ENCODE measurements around the gene LRRC4C.

Gene LRRC4C

DNA sequence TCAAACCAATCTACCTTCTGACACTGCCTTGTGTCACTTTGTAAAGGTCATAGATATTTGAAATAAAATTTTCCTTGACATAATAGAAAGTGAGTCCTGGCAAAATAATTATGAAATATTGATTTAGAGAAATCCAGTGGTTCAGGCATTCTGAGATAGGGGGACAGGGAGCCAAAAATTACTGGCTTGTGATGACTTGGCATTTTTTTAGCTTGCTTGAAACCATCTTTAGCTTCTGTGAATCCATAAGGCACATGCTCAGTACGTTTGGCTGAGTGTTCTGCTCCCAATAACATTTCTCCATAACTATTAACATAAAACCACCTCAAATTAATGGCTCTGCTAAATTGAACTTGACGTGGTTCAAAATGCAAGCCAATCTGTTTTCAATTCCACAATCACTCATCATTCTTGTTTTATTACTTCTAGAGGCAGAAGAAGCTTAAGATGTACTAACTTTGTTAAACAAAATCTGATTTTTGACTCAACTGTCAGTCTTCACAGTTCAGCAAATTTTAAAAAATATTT, 209.0 kb downstream of the LRRC4C start:
- DNase-seq (ENCODE audit: low read depth in 2 of 2) = no peak

DNA sequence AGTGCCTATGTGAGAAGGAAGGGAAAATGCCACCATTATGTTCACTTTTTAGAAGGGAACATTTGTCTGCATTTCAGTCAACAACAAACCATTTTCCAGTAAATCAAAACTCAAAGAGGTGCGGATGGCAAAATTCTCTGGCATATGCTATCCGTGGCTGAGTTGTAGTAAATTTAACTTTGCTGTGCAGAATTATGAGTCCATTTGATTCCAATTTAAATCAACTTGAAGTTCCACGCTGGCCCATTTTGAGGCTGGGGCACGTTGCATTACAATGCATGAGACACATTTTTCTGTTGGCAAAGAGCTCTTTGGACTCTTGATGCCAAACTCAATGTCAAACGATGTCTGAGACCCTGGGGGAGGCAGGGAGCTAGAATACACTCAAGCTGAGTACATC, 211.8 kb downstream of the LRRC4C start:
- DNase-seq (ENCODE audit: low read depth in 2 of 2) = no peak

DNA sequence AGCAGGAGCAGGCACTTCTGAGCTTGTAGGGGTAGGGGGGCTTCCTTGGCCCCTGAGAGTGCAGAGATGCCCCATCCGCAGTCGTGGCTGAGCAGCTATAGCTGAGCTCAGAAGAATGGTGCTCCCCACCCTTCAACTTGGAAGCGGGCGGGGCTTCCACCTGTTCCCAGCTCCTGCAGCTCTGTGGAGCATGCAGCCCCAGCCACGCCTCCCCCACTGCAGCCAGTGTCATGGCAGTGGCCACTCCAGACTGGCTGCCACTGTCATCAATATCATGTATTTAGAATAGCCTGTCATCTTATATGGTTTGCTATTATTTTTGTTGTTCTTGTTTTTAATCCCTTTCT, 213.1 kb downstream of the LRRC4C start:
- DNase-seq (ENCODE audit: low read depth in 2 of 2) = no peak

DNA sequence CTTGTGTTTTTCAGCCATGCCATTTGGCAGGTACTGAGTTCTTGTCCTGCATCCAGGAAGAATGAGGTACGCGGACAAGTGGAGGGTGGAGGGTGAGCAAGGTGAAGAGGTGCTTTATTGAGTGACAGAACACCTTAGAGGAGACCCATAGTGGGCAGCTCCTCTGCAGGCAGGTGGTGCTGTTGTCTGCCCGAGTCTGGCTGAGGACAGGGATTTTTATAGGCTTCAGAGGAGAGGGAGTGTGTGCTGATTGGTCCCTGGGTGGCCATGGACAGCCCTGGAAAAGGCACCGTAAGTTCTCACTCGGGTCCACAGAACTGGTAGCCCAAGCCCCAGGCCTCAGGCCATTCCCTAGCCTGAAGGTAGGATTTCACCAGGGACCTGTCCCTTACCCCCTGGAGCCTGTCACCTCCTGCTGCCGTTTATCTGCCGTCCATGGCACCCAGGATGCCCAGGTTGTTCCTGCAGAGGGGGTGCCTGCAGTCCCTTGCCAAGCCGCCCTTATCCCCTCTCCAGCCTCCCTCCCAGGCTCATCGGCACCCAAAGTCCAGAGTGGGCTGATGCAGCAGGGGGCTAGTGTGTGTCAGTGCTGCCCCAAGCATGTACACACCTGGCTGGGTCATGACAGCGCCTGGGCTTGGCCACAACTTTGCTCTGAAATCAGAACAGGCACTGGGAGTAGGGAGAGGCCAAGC, 213.6 kb downstream of the LRRC4C start:
- DNase-seq (ENCODE audit: low read depth in 2 of 2) = no peak

DNA sequence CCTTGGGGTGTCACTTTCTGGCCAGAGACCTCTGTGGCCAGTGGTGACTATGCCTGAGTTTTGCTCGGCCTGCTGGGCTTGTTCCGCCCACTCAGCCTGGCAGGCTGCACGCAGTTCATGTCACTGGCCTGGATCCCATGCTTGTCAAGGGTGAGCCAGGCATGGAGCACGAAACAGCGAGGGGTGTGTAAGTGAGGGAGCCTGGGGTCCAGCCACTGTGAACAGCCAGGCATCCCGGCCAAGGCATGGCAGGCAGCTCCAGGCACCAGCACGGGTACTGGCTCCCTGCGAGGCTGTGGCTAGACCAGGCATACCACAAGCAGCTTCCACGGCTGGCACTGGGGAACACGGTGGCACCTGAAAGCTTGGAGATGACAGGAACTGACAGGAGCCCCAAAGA, 214.3 kb downstream of the LRRC4C start:
- DNase-seq (ENCODE audit: low read depth in 2 of 2) = no peak

DNA sequence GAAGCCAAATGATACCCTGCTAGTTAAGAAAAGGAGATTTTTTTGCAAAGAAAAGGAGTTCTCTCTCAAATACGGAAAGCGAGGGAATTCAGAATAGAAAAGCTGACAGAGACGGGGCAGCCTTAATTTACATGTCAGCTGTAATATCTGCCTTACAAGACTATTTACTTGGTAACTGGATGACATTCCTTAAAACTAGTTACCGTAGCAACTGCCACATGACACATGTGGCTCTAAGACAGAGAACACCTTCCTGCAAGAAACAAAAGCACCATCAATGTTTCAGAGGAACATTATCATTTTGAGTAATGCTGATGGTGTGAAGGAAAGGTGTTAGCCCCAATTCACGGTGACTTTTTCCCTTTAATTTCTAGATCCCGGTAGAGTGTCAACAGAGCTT, 222.1 kb downstream of the LRRC4C start:
- DNase-seq (ENCODE audit: low read depth in 2 of 2) = no peak

DNA sequence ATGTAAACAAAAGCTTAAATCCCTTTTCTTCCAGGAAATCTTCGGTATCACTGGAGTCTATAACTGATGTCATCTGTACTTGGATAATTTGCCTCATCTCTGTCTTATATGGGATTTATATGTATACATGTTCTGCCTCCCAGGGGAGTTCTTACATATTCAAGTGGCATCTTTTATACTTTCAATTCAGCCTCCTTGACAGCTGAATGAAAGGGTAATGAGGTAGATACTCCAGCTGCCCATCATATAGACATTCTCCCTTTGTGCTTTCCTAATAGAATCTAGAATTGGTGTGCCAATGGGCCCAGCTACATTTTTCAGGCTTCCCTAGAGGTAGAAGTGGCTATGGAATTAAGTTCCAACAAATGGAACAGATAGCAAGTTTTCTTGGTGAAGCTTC, 223.8 kb downstream of the LRRC4C start:
- DNase-seq (ENCODE audit: low read depth in 2 of 2) = no peak

DNA sequence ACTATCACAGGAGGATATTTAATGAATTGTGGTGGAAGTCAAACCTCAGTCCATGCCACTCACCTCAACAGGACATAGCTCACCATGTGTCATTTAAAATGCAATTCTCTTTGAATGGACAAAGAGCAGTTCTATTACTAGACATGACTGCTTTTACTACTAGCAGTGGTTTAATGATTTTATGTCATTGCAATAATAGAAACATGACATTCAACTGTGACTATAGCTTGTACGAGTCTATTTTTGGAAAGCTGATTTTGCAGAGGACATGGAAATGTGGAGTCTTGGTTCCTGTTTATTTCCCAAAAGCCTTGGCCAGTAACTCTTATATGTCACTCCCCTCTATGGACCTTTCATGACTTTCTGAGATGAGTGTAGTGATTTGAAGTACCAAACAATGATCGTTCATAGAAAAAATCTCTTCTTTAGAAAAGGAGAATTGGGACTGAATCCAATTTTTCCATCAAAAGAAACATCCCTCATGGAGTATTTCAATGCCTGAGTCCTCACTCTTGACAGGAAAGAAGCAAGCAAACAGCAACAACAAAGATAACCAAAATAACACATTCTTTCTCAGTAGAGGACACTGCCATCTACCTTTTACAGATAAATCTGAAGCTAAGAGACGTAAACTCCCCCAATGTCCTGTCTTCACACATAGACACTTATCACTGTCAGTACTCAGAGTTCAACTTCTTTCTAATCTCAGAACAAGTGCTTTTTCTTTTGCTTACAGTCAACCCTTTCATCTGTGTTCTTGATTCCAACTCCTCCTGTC, 233.4 kb downstream of the LRRC4C start:
- DNase-seq (ENCODE audit: low read depth in 2 of 2) = no peak

DNA sequence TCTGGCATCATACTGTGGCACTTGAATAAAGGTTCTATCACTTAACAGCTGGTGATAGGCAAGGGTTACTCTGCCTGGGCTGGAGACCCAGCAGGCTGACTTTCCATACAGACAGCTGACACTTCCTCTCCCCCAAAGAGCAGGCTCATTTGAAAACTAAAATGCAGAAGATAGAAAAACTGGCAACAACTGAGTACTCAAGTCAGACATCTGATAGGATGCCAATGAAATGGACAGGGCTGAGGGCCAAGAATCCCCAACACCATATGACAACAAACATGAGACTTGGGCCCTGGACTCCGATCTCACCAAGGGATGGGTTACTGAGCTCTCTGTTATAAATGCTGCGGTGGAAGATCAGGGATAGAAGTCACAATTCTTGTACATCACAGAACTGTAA, 237.2 kb downstream of the LRRC4C start:
- DNase-seq (ENCODE audit: low read depth in 2 of 2) = no peak

DNA sequence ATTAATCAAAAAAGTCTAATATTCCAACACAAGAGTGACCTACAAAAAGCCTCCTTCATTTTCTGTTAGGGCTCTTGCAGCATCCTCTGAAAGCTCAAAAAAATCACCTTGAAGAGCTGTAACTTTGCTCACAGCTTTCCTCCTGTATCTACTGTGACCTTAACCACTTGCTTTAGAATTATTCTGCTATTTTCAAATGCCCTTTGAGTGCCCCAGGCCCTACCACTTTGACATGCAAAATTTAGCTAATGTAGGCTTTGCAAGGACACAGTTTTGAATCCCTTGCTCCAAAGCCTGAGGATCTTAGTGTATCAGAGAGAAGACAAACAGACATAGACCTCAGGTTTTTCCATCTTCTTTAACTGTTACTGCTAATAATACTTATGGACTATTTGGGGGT, 253.1 kb downstream of the LRRC4C start:
- no peak for DNase-seq (ENCODE audit: low read depth in 2 of 2)

DNA sequence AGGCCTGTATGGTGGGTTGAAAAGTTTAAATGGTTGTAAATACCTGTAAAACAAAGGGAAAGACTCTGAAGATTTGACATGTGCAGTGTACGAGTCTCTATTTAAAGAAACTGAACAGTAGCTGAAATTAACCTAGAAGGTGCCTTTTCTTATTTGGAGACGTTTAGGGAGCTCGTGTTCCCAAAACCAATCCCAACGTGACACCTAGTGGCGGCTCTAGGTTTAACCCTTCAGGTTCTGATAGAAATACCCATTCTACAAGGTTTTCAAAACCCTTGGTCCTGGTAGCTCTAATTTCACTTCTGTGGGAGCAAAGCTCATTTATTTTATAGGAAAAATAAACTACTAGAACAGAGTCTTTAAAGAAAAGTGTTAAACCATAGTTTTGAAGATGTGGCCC, 258.3 kb downstream of the LRRC4C start:
- no peak for DNase-seq (ENCODE audit: low read depth in 2 of 2)

DNA sequence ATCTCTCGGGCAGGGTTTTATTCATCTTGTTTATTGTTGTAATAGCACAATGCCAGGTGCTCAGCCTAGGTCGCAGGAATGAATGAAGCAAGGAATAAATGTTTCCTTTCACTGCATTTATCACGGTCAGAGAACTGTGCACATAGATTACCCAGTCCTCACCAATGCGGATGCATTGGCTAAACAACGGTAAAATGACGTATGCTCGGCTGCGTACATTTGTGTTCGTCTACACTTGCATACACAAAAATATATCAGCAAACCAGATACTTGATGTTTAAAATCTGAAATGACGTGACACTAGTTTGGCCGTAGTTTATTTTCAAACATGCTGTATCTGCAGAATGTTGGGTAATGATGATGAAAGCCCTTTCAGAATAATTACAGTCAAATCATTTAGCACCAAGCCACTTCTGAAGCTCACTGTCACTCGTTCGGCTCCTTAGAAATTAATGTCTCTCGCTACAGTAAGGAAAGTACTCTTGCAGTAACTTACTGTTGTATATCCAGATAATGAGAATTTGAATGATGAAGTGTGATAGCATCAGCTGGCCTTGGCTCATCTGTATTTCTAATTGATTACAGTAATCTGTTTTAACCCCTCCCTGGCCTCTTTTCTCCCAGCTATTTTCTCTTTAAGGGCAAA, 268.9 kb downstream of the LRRC4C start:
- no peak for DNase-seq (ENCODE audit: low read depth in 2 of 2)

DNA sequence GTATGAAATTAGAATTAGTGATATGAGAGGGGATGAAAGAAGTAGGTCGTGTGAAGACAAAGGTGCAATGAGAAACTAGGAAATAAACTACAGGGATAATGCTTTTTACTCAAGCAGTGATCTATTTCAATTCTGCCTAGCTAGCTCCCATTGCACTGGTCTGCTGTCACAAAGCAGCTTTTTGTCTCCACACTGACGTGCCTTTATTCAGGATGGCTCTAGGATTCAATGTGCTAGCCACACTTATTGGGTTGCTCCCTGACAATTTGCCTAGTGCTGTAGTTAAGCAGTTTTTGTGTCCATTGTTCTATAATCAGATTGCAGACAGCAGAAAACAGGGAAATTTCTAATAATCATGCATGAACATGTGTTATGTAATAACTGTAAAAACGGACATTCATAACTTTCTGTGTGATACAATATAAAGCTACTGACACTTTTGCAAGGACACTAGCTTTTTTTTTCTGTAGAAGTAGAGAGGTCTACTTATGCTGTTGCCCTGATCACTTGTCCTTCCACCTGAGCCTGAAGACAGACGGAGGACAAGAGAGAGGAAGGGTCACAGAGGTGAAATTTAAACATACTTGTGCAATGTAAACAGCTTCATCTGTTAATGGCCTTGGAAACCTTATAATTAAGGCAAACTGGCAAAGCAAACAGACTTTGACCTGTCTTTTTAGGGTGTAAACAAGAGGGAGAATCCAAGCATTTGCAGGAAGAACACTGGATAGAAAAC, 269.6 kb downstream of the LRRC4C start:
- DNase-seq (ENCODE audit: low read depth in 2 of 2) = no peak

DNA sequence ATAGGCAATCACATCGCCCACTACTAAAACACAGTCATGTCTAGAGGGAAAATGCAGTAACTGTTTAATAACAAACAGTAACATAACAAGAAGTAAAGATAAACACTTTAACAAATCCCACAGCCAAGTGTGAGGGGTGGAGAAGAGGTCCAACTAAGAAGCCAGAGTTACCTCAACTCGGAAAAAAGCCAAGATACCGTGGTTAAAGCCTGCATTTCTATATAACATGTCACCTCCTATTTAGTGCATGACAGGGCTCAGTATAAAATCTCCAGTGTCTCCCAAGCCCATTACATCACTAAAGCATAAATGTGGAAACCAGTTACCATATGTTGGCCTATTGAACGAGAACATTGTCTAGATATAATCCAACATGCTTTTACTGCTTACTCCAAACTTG, 281.7 kb downstream of the LRRC4C start:
- DNase-seq (ENCODE audit: low read depth in 2 of 2) = no peak

DNA sequence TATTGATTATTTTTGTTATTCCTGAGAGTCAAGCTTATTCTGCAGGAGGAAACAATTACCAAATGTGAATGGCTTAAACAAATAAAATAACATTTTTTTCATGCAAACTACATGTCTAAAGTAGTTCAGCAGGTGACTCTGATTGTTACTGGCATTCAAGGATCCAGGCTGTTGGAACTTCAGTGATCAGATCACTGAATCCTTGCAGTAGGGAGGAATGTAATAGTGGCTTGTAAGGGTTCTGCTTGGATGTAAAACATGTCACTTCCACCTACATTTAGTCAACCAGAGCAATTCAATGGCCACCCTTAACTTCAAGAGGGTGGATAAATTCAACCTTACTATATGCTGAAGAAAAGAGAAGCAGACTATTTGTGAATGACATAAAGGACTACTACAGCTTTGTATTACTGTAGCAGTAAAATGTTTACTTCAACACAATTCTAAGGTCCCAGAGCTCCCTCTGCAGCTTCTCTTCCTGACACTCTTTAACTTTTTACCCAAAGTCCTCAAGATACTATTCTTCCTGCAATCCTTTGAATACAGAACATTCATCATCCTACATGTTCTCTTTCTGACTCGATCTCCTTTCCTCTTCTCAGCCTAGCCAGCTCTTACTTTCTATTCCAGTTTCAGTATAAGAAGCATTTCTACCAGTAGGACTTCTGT, 284.0 kb downstream of the LRRC4C start:
- DNase-seq (ENCODE audit: low read depth in 2 of 2) = no peak

DNA sequence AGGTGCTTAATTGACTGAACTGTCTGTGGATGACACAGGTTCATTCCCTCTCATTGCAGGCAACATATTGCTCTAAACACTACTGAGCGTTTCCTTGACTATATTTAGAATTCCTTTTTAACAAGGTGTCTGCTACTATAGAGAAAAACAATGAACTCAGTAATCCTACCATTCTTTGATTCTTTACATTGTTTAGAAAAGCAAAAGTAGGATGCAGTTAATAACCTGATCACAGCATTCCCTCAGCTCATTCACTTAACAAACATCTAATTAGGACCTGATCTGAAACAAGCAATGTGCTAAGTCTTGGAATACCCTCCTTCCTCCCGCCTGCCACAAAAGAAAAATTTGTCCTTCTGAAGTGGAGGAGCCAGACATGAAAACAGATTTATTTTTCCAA, 313.1 kb downstream of the LRRC4C start:
- no peak for DNase-seq (ENCODE audit: low read depth in 2 of 2)

DNA sequence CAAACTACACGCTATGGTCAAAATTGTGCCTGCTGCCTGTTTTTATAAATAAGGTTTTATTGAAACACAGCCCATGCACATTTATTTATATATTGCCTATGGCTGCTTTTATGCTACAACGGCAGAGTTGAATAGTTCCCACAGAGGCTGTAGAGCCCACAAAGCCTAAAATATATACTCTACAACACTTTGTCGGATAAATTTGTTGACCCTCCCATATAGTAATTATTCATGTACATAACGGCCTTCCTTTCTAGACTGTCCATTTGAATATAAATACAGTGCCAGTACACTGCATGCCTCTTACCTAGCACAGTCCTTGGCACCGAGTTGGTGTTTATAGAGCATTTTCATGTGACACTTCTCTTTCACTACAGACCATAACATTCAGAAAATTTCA, 314.0 kb downstream of the LRRC4C start:
- DNase-seq (ENCODE audit: low read depth in 2 of 2) = no peak

DNA sequence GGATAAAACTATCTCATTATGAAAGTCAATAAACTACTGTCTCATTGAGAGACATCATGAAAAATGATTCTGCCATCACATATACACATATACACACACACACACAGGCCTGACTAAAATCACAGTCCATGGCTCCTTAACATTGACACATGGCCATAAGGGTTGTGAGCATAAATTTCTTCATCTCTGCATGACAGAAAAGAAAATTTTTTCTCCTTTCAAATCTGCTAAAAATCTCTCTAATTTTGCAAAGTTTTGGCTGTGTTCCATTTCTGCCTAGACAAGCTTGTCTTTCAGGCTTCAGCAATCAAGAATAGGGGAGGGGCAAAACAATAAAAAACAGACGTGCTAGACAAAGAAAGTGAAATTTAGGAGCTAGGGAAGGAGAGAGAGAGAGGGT, 324.5 kb downstream of the LRRC4C start:
- DNase-seq (ENCODE audit: low read depth in 2 of 2) = no peak

DNA sequence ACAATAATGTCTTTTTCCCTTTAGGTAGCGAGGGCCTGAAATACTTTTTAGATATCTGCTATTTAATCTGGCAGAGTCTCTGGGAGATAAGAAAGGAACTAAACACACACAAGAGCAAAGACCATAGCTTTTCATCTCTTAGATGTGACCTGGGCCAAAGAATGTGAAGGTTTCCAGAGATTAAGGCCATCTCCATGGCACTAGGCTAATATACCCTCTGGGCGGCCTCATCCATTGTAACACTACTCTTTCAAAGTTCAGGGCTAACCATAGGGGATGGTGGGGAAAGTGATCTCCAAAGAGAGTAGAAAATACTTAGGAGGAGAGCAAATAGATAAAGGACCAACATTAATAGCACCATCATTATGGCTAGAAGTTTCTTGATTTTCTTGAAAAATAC, 326.4 kb downstream of the LRRC4C start:
- no peak for DNase-seq (ENCODE audit: low read depth in 2 of 2)

DNA sequence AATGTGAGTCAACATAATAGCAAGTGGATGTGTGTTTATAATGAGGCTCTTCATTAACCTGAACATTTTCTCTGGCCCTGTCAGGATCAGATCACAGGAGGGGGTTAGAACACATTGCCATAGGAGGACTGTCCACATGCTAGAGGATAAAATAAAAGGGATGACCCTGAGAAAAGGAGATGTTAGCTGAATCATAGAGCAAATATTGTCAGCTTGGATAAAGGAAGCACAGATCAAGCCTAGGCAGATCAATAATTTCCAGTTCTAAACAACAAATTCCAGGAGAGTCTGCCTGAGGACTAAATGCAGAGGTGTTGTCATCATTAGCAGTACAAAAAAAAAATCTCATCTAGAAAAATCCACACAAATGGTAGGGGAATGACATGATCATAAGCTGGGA, 337.9 kb downstream of the LRRC4C start:
- DNase-seq (ENCODE audit: low read depth in 2 of 2) = no peak

DNA sequence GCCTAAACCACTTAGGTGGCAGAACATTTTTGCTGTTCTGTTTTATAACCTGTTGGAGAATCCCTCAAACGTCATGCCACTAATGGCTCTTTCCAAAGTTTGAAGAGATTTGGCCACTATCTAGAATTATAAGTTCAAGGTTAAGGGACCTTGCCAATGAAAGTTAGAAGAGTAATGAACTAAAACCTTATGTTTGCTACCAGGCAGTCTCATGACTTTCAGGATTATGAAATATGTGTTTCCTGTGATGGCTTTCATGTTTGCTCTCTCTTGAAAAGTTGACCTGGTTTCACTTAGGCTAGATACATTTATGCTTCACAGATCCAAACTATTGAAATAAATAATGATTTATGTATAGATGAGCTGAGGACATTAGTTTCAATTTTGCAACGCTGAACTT, 340.0 kb downstream of the LRRC4C start:
- DNase-seq (ENCODE audit: low read depth in 2 of 2) = no peak

DNA sequence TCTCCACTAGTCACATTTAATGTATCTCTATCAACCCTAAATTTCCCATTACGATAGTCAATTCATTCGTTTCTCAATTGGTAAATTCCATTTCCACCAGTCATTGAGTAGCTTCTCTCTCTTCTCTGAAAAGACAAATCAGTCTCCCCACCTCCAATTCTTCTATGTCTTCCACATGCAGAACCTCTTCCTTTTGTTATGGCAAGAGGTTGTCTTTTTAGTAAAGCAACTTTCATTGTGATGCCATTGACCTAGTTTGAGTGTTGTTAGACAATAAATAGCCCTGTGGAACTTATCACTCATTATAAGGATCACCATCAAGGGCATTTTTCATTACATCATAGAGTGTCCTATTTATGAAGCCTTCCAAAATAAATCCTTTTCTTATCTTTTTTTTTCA, 340.9 kb downstream of the LRRC4C start:
- no peak for DNase-seq (ENCODE audit: low read depth in 2 of 2)

All from stimulated activated CD8-positive, alpha-beta memory T cell treated with anti-CD3 and anti-CD28 coated beads, Interleukin-15, amount 100 ng/mL, for 4 hours (primary cell).